ENCODE data around the gene CYBB.

The CYBB gene

DNA sequence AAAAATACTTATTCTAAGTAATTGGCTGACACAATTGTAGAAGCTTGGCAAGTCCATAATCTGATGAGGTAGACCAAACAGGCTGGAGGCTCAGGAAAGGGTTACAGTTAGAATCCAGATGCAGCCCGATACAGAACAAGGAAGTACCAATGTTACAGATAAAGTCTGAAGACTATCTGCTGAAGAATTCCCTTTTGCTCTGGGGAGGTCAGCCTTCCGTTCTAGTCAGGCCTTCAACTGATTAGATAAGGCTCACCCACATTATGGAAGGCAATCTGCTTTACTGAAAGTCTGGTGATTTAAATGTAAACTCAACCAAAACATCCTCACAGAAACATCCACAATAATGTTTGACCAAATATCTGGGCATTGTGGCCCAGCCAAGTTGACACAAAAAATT, 74.9 kb downstream of the CYBB start:
- H4K20me1 ChIP-seq (ENCODE audit: low read depth, low read length): no peaks in the 10 kb centered on the region
- TF ChIP-seq EZH2phosphoT487 (conservative IDR thresholded peaks at IDR 0.05; ENCODE audit: low read length): no peak
- TF ChIP-seq, protein P1, sequence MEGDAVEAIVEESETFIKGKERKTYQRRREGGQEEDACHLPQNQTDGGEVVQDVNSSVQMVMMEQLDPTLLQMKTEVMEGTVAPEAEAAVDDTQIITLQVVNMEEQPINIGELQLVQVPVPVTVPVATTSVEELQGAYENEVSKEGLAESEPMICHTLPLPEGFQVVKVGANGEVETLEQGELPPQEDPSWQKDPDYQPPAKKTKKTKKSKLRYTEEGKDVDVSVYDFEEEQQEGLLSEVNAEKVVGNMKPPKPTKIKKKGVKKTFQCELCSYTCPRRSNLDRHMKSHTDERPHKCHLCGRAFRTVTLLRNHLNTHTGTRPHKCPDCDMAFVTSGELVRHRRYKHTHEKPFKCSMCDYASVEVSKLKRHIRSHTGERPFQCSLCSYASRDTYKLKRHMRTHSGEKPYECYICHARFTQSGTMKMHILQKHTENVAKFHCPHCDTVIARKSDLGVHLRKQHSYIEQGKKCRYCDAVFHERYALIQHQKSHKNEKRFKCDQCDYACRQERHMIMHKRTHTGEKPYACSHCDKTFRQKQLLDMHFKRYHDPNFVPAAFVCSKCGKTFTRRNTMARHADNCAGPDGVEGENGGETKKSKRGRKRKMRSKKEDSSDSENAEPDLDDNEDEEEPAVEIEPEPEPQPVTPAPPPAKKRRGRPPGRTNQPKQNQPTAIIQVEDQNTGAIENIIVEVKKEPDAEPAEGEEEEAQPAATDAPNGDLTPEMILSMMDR (IDR thresholded peaks at IDR 0.05; ENCODE audit: insufficient read depth, low read length, poor library complexity, severe bottlenecking): no peak
- H3K27me3 ChIP-seq (ENCODE audit: low read length): no peaks in the 10 kb centered on the region
- no peak overlapping the region for H3K4me2 ChIP-seq (ENCODE audit: low read depth, low read length, poor library complexity, severe bottlenecking)
- no peaks in the 10 kb centered on the region for H3K79me2 ChIP-seq (ENCODE audit: insufficient read depth, low read length)
- H3F3A ChIP-seq (ENCODE audit: insufficient read depth): no peaks in the 10 kb centered on the region
- no peaks in the 10 kb centered on the region for H3K36me3 ChIP-seq (ENCODE audit: low read length)
- H3K4me3 ChIP-seq (ENCODE audit: insufficient read depth, low read length, poor library complexity, severe bottlenecking): no peak overlapping the region
- no peak overlapping the region for H3K9ac ChIP-seq (ENCODE audit: low read length)
- no peaks in the 10 kb centered on the region for H3K9me3 ChIP-seq (ENCODE audit: insufficient read depth, low read length)
- no peaks in the 10 kb centered on the region for H3K9me2 ChIP-seq (replicated peaks; ENCODE audit: insufficient read depth, low read length)
- H3K27ac ChIP-seq (ENCODE audit: low read depth, low read length): no peak overlapping the region
- no peak overlapping the region for H2AFZ ChIP-seq (ENCODE audit: low read depth, low read length, severe bottlenecking)

- no peaks in the 10 kb centered on the region for H3K36me3 ChIP-seq (ENCODE audit: low read length)
- H3K9me3 ChIP-seq (ENCODE audit: insufficient read depth, low read length): no peaks in the 10 kb centered on the region
- no peak overlapping the region for H3K4me2 ChIP-seq (ENCODE audit: low read depth, low read length, poor library complexity, severe bottlenecking)
- no peaks in the 10 kb centered on the region for H3F3A ChIP-seq (ENCODE audit: insufficient read depth)
- no peak overlapping the region for H3K9ac ChIP-seq (ENCODE audit: low read length)
- no peaks in the 10 kb centered on the region for H4K20me1 ChIP-seq (ENCODE audit: low read depth, low read length)
- H3K27ac ChIP-seq (ENCODE audit: low read depth, low read length): no peak overlapping the region
- no peaks in the 10 kb centered on the region for H3K9me2 ChIP-seq (replicated peaks; ENCODE audit: insufficient read depth, low read length)
- no peaks in the 10 kb centered on the region for H3K27me3 ChIP-seq (ENCODE audit: low read length)
- H3K4me3 ChIP-seq (ENCODE audit: insufficient read depth, low read length, poor library complexity, severe bottlenecking): no peak overlapping the region
- TF ChIP-seq EZH2phosphoT487 (conservative IDR thresholded peaks at IDR 0.05; ENCODE audit: low read length): no peak
- TF ChIP-seq, protein P1 (IDR thresholded peaks at IDR 0.05; ENCODE audit: insufficient read depth, low read length, poor library complexity, severe bottlenecking): no peak
- H2AFZ ChIP-seq (ENCODE audit: low read depth, low read length, severe bottlenecking): no peak overlapping the region
- H3K79me2 ChIP-seq (ENCODE audit: insufficient read depth, low read length): no peaks in the 10 kb centered on the region
Observed at GRCh38 chrX:37860721-37861120, 80.9 kb downstream of the CYBB start.

DNA sequence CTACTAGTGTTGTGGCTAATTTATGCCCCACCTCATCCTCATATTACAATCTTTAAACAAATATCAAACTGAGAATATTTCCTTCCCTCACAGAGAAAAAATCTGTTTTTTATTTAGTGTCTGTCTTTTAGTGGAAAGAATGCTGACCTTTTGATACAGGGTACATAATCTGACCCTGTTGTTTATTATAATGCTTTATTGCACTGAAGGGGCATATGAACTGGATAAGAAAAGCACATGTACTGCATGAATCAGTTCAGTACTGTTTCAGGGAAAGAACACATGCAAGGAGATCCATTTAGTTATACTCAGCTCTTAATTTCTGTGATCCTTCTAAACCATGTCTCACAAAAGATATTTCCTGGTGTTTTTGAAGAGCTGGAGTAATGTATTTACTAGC, 83.0 kb downstream of the CYBB start:
- no peaks in the 10 kb centered on the region for H3K9me3 ChIP-seq (ENCODE audit: insufficient read depth, low read length)
- no peak overlapping the region for H3K27ac ChIP-seq (ENCODE audit: low read depth, low read length)
- no peak overlapping the region for H3K4me2 ChIP-seq (ENCODE audit: low read depth, low read length, poor library complexity, severe bottlenecking)
- no peak overlapping the region for H2AFZ ChIP-seq (ENCODE audit: low read depth, low read length, severe bottlenecking)
- H3K79me2 ChIP-seq (ENCODE audit: insufficient read depth, low read length): no peaks in the 10 kb centered on the region
- no peaks in the 10 kb centered on the region for H3K9me2 ChIP-seq (replicated peaks; ENCODE audit: insufficient read depth, low read length)
- H3K9ac ChIP-seq (ENCODE audit: low read length): no peak overlapping the region
- H3K36me3 ChIP-seq (ENCODE audit: low read length): no peaks in the 10 kb centered on the region
- no peaks in the 10 kb centered on the region for H4K20me1 ChIP-seq (ENCODE audit: low read depth, low read length)
- no peaks in the 10 kb centered on the region for H3K27me3 ChIP-seq (ENCODE audit: low read length)
- no peak for TF ChIP-seq EZH2phosphoT487 (conservative IDR thresholded peaks at IDR 0.05; ENCODE audit: low read length)
- TF ChIP-seq, protein P1 (IDR thresholded peaks at IDR 0.05; ENCODE audit: insufficient read depth, low read length, poor library complexity, severe bottlenecking): no peak
- no peak overlapping the region for H3K4me3 ChIP-seq (ENCODE audit: insufficient read depth, low read length, poor library complexity, severe bottlenecking)
- H3F3A ChIP-seq (ENCODE audit: insufficient read depth): no peaks in the 10 kb centered on the region

Measured in SU-DHL-6 (cell line).